Measurements from ENCODE around the gene ZFAND3.

ZFAND3 gene

GRCh38 chr6:37971266-37971665 lies 151.7 kb downstream of the ZFAND3 start:
- Histone ChIP-seq H3K4me3 (ENCODE audit: low read depth, low read length, poor library complexity, severe bottlenecking) (no peak overlapping the region), H3K36me3 (ENCODE audit: insufficient read depth, low read length) (no peaks in the 10 kb centered on the region), H3K9ac (ENCODE audit: low read length) (no peak overlapping the region), H3F3A (ENCODE audit: insufficient read depth, low read length) (no peaks in the 10 kb centered on the region), H3K79me2 (ENCODE audit: insufficient read depth, low read length) (no peaks in the 10 kb centered on the region), H4K20me1 (ENCODE audit: insufficient read depth, low read length) (no peaks in the 10 kb centered on the region), H2AFZ (ENCODE audit: low read length) (no peak overlapping the region), H3K27me3 (ENCODE audit: insufficient read depth, low read length) (no peaks in the 10 kb centered on the region), H3K27ac (ENCODE audit: low read depth, low read length, poor library complexity, severe bottlenecking) (no peak overlapping the region), H3K4me2 (ENCODE audit: low read length) (no peak overlapping the region), H3K9me3 (ENCODE audit: low read length) (peaks cover 5% of the 10 kb centered on the region; the same call in 1 of the 2 replicates), H3K9me2 (ENCODE audit: low read depth, low read length) (no peaks in the 10 kb centered on the region), H3K4me1 (ENCODE audit: insufficient read depth, low read length, severe bottlenecking) (no peaks in the 10 kb centered on the region)
- TF ChIP-seq EZH2 (IDR thresholded peaks at IDR 0.05; ENCODE audit: borderline replicate concordance, low read length) (no peak), CTCF (IDR thresholded peaks at IDR 0.05; ENCODE audit: low read length) (no peak)

- no peaks in the 10 kb centered on the region for H3F3A ChIP-seq (ENCODE audit: insufficient read depth, low read length)
- peaks cover 5% of the 10 kb centered on the region; the same call in 1 of the 2 replicates for H3K9me3 ChIP-seq (ENCODE audit: low read length)
- no peak overlapping the region for H2AFZ ChIP-seq (ENCODE audit: low read length)
- H4K20me1 ChIP-seq (ENCODE audit: insufficient read depth, low read length): no peaks in the 10 kb centered on the region
- TF ChIP-seq EZH2 (IDR thresholded peaks at IDR 0.05; ENCODE audit: borderline replicate concordance, low read length) (no peak), CTCF (IDR thresholded peaks at IDR 0.05; ENCODE audit: low read length) (no peak)
- H3K4me2 ChIP-seq (ENCODE audit: low read length): no peak overlapping the region
- H3K4me3 ChIP-seq (ENCODE audit: low read depth, low read length, poor library complexity, severe bottlenecking): no peak overlapping the region
- no peaks in the 10 kb centered on the region for H3K4me1 ChIP-seq (ENCODE audit: insufficient read depth, low read length, severe bottlenecking)
- H3K27ac ChIP-seq (ENCODE audit: low read depth, low read length, poor library complexity, severe bottlenecking): no peak overlapping the region
- H3K27me3 ChIP-seq (ENCODE audit: insufficient read depth, low read length): no peaks in the 10 kb centered on the region
- no peaks in the 10 kb centered on the region for H3K79me2 ChIP-seq (ENCODE audit: insufficient read depth, low read length)
- no peak overlapping the region for H3K9ac ChIP-seq (ENCODE audit: low read length)
- no peaks in the 10 kb centered on the region for H3K9me2 ChIP-seq (ENCODE audit: low read depth, low read length)
- H3K36me3 ChIP-seq (ENCODE audit: insufficient read depth, low read length): no peaks in the 10 kb centered on the region
Measured at GRCh38 chr6:37971711-37972390, 152.3 kb downstream of the ZFAND3 start.

- no peak for TF ChIP-seq EZH2 (IDR thresholded peaks at IDR 0.05; ENCODE audit: borderline replicate concordance, low read length)
- TF ChIP-seq CTCF (IDR thresholded peaks at IDR 0.05; ENCODE audit: low read length): no peak
- H3K36me3 ChIP-seq (ENCODE audit: insufficient read depth, low read length): no peaks in the 10 kb centered on the region
- H3K4me2 ChIP-seq (ENCODE audit: low read length): no peak overlapping the region
- H3K27ac ChIP-seq (ENCODE audit: low read depth, low read length, poor library complexity, severe bottlenecking): no peak overlapping the region
- H3K9me2 ChIP-seq (ENCODE audit: low read depth, low read length): no peaks in the 10 kb centered on the region
- peaks cover 5% of the 10 kb centered on the region; the same call in 1 of the 2 replicates for H3K9me3 ChIP-seq (ENCODE audit: low read length)
- H3K79me2 ChIP-seq (ENCODE audit: insufficient read depth, low read length): no peaks in the 10 kb centered on the region
- H4K20me1 ChIP-seq (ENCODE audit: insufficient read depth, low read length): no peaks in the 10 kb centered on the region
- no peak overlapping the region for H3K9ac ChIP-seq (ENCODE audit: low read length)
- H3F3A ChIP-seq (ENCODE audit: insufficient read depth, low read length): no peaks in the 10 kb centered on the region
- no peak overlapping the region for H2AFZ ChIP-seq (ENCODE audit: low read length)
- H3K4me1 ChIP-seq (ENCODE audit: insufficient read depth, low read length, severe bottlenecking): no peaks in the 10 kb centered on the region
- H3K27me3 ChIP-seq (ENCODE audit: insufficient read depth, low read length): no peaks in the 10 kb centered on the region
- H3K4me3 ChIP-seq (ENCODE audit: low read depth, low read length, poor library complexity, severe bottlenecking): no peak overlapping the region
Measured at GRCh38 chr6:37972994-37973757, 153.6 kb downstream of the ZFAND3 start.

Measured in OCI-LY1 (cell line).